Osteocyte (in vitro differentiated cells): ENCODE measurements around the gene POM121C. TPM values are rescaled to one million over a fixed set of nuclear protein-coding genes. Genes with fewer than 3 reads are reported as not detected.
"Not testable (repeated sequence)": the region's sequence is repeated elsewhere in the genome, so short reads cannot be mapped to it uniquely, and the experiment has no call there.

Experiments used
- DNase-seq: peaks from one replicate; pipeline ENCODE4 v3.0.0; 2021; ENCODE audit warnings: mixed read lengths; ENCODE audit not compliant: unreplicated experiment; ENCODE audit errors: extremely low spot score
- H3K27ac Mint-ChIP-seq: one replicate; pipeline ENCODE4 v1.8.0; 2021; ENCODE audit warnings: mild to moderate bottlenecking, mixed read lengths; ENCODE audit not compliant: unreplicated experiment
- H3K27me3 Mint-ChIP-seq: one replicate; pipeline ENCODE4 v1.8.0; 2021; ENCODE audit warnings: mixed read lengths; ENCODE audit not compliant: unreplicated experiment
- H3K36me3 Mint-ChIP-seq: one replicate; pipeline ENCODE4 v1.8.0; 2021; ENCODE audit warnings: mixed read lengths; ENCODE audit not compliant: unreplicated experiment
- H3K4me1 Mint-ChIP-seq: one replicate; pipeline ENCODE4 v1.8.0; 2021; ENCODE audit warnings: mixed read lengths; ENCODE audit not compliant: unreplicated experiment
- H3K4me3 Mint-ChIP-seq: one replicate; pipeline ENCODE4 v1.8.0; 2021; ENCODE audit warnings: mild to moderate bottlenecking, moderate library complexity, mixed read lengths; ENCODE audit not compliant: unreplicated experiment
- H3K9me3 Mint-ChIP-seq: one replicate; pipeline ENCODE4 v1.8.0; 2021; ENCODE audit warnings: mixed read lengths; ENCODE audit not compliant: unreplicated experiment
- long read RNA-seq: library from polyadenylated mRNA; unstranded; transcript quantifications from one replicate; pipeline ENCODE4 v2.0.0, GENCODE V29; 2021
- total RNA-seq: library from RNA; stranded (reverse); gene quantifications from 2 replicates; pipeline ENCODE4 v1.2.1, GENCODE V29; 2021
- TF ChIP-seq, protein P1 (sequence below): fragments of 200-600 bp; sonication (generic); IDR thresholded peaks from 2 replicates; pipeline ENCODE4 v1.5.0; 2021; ENCODE audit warnings: antibody characterized with exemption, mild to moderate bottlenecking, moderate library complexity

Gene POM121C
- total RNA-seq, result 43.3 and 44.3 TPM in 2 replicates
- long read RNA-seq, partial matches to known transcripts, result 8 of 13 reads
- long read RNA-seq, other reads (novel, unspliced or antisense), result 5 of 13 reads

DNA sequence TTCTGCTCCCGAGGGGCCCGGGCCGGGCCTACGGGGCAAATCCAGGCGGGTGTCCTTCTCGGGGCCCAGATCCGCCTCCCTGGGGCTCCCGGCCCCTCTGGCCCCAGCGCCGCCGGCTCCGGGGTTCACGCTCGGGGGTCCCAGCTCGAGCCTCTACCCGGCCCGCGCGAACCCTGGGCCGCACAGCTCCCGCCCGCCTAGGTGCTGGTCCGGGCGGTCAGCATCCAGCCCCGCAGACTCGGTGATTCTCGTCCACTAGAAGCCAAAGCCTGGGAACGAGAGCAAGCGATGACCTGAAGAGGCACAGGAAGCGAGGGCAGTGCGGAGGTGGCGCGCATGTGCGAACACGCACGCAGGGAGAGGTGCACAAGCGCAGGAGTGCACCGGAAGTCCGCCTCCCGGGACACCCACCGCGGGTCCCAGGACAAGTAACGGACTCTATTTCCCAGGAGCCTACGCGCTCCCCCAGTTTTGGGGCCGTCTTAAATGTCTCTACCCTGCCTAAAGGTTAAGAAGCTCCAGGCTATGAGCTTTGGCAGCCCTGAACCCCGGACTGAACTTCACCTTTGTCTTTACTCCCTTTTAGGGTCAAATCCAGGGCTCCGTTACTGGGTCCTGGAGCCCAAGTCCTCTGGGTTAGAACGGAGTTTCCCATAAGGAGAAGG lies at the start of gene POM121C:
Gene POM121C (minus strand): TSS at position 321 of the 665 bp plus-strand sequence. CDS start 44,803 bp downstream, outside the sequence.
- H3K27me3 Mint-ChIP-seq, H3K4me1 Mint-ChIP-seq, H3K9me3 Mint-ChIP-seq, H3K36me3 Mint-ChIP-seq: not testable (repeated sequence)
- peak; percentile 95 for DNase-seq
- Mint-ChIP-seq H3K27ac (peak within 1 kb of the TSS; percentile 92), H3K4me3 (peak within 1 kb of the TSS; percentile 89)

GRCh38 chr7:75534727-75535307 lies 48.7 kb upstream of the POM121C start:
- no peaks in the 10 kb centered on the region for H3K9me3 Mint-ChIP-seq
- H3K4me1 Mint-ChIP-seq, result peaks cover 10% of the 10 kb centered on the region
- no peak for DNase-seq
- TF ChIP-seq, protein P1, sequence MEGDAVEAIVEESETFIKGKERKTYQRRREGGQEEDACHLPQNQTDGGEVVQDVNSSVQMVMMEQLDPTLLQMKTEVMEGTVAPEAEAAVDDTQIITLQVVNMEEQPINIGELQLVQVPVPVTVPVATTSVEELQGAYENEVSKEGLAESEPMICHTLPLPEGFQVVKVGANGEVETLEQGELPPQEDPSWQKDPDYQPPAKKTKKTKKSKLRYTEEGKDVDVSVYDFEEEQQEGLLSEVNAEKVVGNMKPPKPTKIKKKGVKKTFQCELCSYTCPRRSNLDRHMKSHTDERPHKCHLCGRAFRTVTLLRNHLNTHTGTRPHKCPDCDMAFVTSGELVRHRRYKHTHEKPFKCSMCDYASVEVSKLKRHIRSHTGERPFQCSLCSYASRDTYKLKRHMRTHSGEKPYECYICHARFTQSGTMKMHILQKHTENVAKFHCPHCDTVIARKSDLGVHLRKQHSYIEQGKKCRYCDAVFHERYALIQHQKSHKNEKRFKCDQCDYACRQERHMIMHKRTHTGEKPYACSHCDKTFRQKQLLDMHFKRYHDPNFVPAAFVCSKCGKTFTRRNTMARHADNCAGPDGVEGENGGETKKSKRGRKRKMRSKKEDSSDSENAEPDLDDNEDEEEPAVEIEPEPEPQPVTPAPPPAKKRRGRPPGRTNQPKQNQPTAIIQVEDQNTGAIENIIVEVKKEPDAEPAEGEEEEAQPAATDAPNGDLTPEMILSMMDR, result no peak
- no peaks in the 10 kb centered on the region for H3K27me3 Mint-ChIP-seq
- H3K4me3 Mint-ChIP-seq, result no peak overlapping the region
- H3K27ac Mint-ChIP-seq, result peak overlapping the region; percentile 57
- H3K36me3 Mint-ChIP-seq, result peaks cover 34% of the 10 kb centered on the region

DNA sequence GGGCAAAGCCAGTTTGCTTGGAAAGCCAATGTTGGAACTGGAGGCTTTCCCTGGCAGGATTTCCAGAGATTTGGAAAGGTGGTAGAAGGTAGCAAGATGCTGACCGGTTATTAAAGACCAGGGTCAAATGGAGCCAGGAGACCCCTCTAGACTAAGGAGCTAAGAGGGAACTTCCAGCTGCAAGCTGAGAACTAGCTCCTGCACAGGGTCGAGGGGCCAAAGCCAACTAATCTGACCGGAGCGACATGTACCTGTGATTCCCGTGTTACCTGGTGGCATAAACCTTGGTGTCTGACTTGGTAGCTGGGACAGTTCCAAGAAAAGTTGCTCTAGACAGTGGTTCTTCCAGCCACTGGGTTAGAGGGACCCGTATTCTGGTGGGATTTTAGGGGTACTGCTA lies 47.8 kb upstream of the POM121C start:
- Mint-ChIP-seq H3K4me3 (no peak overlapping the region), H3K36me3 (peaks cover 27% of the 10 kb centered on the region)

GRCh38 chr7:75532639-75533038 lies 46.5 kb upstream of the POM121C start:
- H3K4me1 Mint-ChIP-seq, result peaks cover 14% of the 10 kb centered on the region
- peaks cover 17% of the 10 kb centered on the region for H3K36me3 Mint-ChIP-seq
- H3K27me3 Mint-ChIP-seq, result no peaks in the 10 kb centered on the region
- TF ChIP-seq, protein P1, result no peak
- DNase-seq, result peak; percentile 25
- H3K4me3 Mint-ChIP-seq, result no peak overlapping the region
- H3K27ac Mint-ChIP-seq, result no peak overlapping the region
- H3K9me3 Mint-ChIP-seq, result no peaks in the 10 kb centered on the region

More for the DNA sequence above, 47.8 kb upstream of the POM121C start:
- TF ChIP-seq, protein P1, result no peak
- DNase-seq, result peak; percentile 59
- Mint-ChIP-seq H3K27me3 (no peaks in the 10 kb centered on the region), H3K27ac (no peak overlapping the region), H3K9me3 (no peaks in the 10 kb centered on the region), H3K4me1 (peaks cover 10% of the 10 kb centered on the region)

- Mint-ChIP-seq H3K4me3 (no peak overlapping the region), H3K27ac (no peak overlapping the region)
- TF ChIP-seq, protein P1, result no peak
Observed at GRCh38 chr7:75531359-75531821, 45.3 kb upstream of the POM121C start.

DNA sequence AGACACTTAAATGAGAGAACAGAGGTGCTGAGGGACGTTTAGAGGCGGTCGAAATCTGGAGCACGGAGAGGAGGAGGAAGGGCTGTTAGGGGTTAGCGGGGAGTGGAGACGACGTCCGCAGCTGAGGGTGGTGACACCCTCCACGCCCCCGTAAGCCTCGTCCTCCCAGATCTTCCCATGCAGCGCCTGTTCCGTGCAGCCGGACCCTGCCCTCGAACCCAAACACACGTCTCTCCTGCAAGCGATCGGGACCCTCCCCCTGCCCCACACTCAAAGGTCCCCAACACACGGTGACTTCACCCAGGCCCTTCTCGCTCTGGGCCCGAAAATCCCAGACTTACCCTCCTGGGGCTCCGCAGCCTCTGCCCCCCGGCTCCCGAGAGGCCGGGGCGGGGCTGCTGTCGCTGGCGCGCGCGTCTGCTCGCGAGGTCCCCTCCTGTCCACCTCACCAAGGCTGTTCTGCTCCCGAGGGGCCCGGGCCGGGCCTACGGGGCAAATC lies 41.2 kb upstream of the POM121C start:
- H3K4me1 Mint-ChIP-seq, result peaks cover 19% of the 10 kb centered on the region
- peaks cover 22% of the 10 kb centered on the region for H3K36me3 Mint-ChIP-seq
- peak; percentile 70 for DNase-seq
- peak overlapping the region; percentile 92 for H3K4me3 Mint-ChIP-seq
- peak overlapping the region; percentile 79 for H3K27ac Mint-ChIP-seq
- H3K9me3 Mint-ChIP-seq, H3K27me3 Mint-ChIP-seq: not testable (repeated sequence)

More at GRCh38 chr7:75531359-75531821, 45.3 kb upstream of the POM121C start:
- H3K9me3 Mint-ChIP-seq, result no peaks in the 10 kb centered on the region
- peaks cover 22% of the 10 kb centered on the region for H3K4me1 Mint-ChIP-seq
- peaks cover 7% of the 10 kb centered on the region for H3K36me3 Mint-ChIP-seq
- H3K27me3 Mint-ChIP-seq, result no peaks in the 10 kb centered on the region
- DNase-seq, result peak; percentile 36

GRCh38 chr7:75521727-75522126 lies 35.6 kb upstream of the POM121C start:
- not testable (repeated sequence) for DNase-seq, H3K27me3 Mint-ChIP-seq, H3K27ac Mint-ChIP-seq, H3K4me3 Mint-ChIP-seq
- Mint-ChIP-seq H3K9me3 (peaks cover 11% of the 10 kb centered on the region), H3K36me3 (peaks cover 45% of the 10 kb centered on the region), H3K4me1 (peaks cover 11% of the 10 kb centered on the region)

- H3K4me1 Mint-ChIP-seq, result not testable (repeated sequence)
Observed at GRCh38 chr7:75518842-75519241, 32.7 kb upstream of the POM121C start.

More at GRCh38 chr7:75518842-75519241, 32.7 kb upstream of the POM121C start:
- H3K4me3 Mint-ChIP-seq, H3K27me3 Mint-ChIP-seq, H3K27ac Mint-ChIP-seq, DNase-seq: not testable (repeated sequence)
- peaks cover 37% of the 10 kb centered on the region for H3K36me3 Mint-ChIP-seq
- peaks cover 11% of the 10 kb centered on the region for H3K9me3 Mint-ChIP-seq
